ENCODE results near the gene C19orf12. TPM values are rescaled to one million over a fixed set of nuclear protein-coding genes. Genes with fewer than 3 reads are reported as not detected.

The C19orf12 gene
- total RNA-seq, 1 experiment from 2014 or later: 17.5 TPM

GRCh38 chr19:29655648-29656335 lies 59.3 kb downstream of the C19orf12 start:
- Mint-ChIP-seq H3K4me1 (peaks cover 3 to 4% of the 10 kb centered on the region in 2 experiments; a peak in 2 of 4 replicates), H3K4me3 (no peak overlapping the region; a peak in 1 of 5 replicates), H3K27me3 (ENCODE audit: low read depth) (no peaks in the 10 kb centered on the region), H3K36me3 (ENCODE audit: insufficient read depth in 1 of 3, low read depth in 3 of 3) (no peaks in the 10 kb centered on the region; a peak in 3 of 7 replicates), H3K27ac (no peak overlapping the region), H3K9me3 (peaks cover 4 to 10% of the 10 kb centered on the region in 2 experiments; a peak in 3 of 5 replicates)
- Histone ChIP-seq H2BK12ac (ENCODE audit: insufficient read length, low read depth, low read length) (no peak overlapping the region), H3K23ac (ENCODE audit: insufficient read length, low read depth, low read length) (no peak overlapping the region), H3T11ph (ENCODE audit: low read length) (no peak overlapping the region), H3K79me1 (ENCODE audit: insufficient read depth, low read depth, low read length, poor library complexity, severe bottlenecking) (no peaks in the 10 kb centered on the region), H2AFZ (ENCODE audit: low read length) (no peak overlapping the region), H2AK5ac (ENCODE audit: insufficient read length, low read length) (no peak overlapping the region), H2BK120ac (ENCODE audit: low read depth, low read length, poor library complexity, severe bottlenecking) (no peak overlapping the region), H4K5ac (ENCODE audit: insufficient read length, low read depth, low read length) (no peak overlapping the region), H3K27me3 (ENCODE audit: insufficient read depth, low read length) (no peaks in the 10 kb centered on the region), H3K4ac (ENCODE audit: low read depth, low read length) (no peak overlapping the region), H3K9ac (ENCODE audit: extremely low read depth, insufficient read length, low read length) (no peak overlapping the region), H3K4me2 (ENCODE audit: insufficient read depth, insufficient read length, low read length) (no peak overlapping the region), H3K9me3 (ENCODE audit: control insufficient read depth, low read depth, low read length) (no peaks in the 10 kb centered on the region), H2BK15ac (ENCODE audit: low read depth, low read length) (no peak overlapping the region), H3K4me1 (ENCODE audit: insufficient read depth, low read length) (no peaks in the 10 kb centered on the region), H3K18ac (ENCODE audit: insufficient read length, low read depth, low read length) (no peak overlapping the region), H3K27ac (ENCODE audit: insufficient read length, low read depth, low read length) (no peak overlapping the region), H3K79me2 (ENCODE audit: insufficient read depth, low read length) (no peaks in the 10 kb centered on the region), H2BK5ac (ENCODE audit: insufficient read length, low read length) (no peak overlapping the region), H2BK20ac (ENCODE audit: low read depth, low read length, poor library complexity, severe bottlenecking) (no peak overlapping the region), H3K56ac (ENCODE audit: insufficient read length, low read depth, low read length) (no peak overlapping the region), H4K91ac (ENCODE audit: insufficient read length, low read depth, low read length) (no peak overlapping the region), H3K23me2 (ENCODE audit: insufficient read length, low read depth, low read length, poor library complexity, severe bottlenecking) (no peaks in the 10 kb centered on the region), H3K14ac (ENCODE audit: insufficient read depth, low read length) (no peak overlapping the region), H4K8ac (replicated peaks; ENCODE audit: insufficient read length, low read depth, low read length) (no peak overlapping the region), H4K20me1 (ENCODE audit: control insufficient read depth, insufficient read depth, insufficient read length) (no peaks in the 10 kb centered on the region)
- DNase-seq: no peak
- WGBS (ENCODE audit: extremely low coverage, insufficient read length, low lambda C conversion rate): no CpG with 5 or more reads among the region's 4 CpGs
- TF ChIP-seq CTCF (conservative IDR thresholded peaks at IDR 0.05): no peak
